Panc1 (cell line): Measurements from ENCODE around the gene RABEP2. TPM values are rescaled to one million over a fixed set of nuclear protein-coding genes. Genes with fewer than 3 reads are reported as not detected.

Source experiments
- ATAC-seq: fragments of 200-7000 bp; cut with Tn5 transposase; 2 replicates; pipeline ENCODE4 v1.9.1; 2020; ENCODE audit warnings: mild to moderate bottlenecking, moderate library complexity
- BruUV-seq: library from RNA; stranded (reverse); fragments of 400-500 nt; replicated peaks from 2 replicates; lab custom pipeline; 2021; lab: Mats Ljungman, UMichigan
- CTCF ChIA-PET: fragments of 300-600 bp; sonication (Branson Sonifier 250); formaldehyde crosslinking; loops from one replicate; lab custom pipeline; 2022; ENCODE audit warnings: antibody characterized with exemption; lab: Charles Lee
- POLR2A ChIA-PET: fragments of 300-600 bp; sonication (Branson Sonifier 250); formaldehyde crosslinking; loops from one replicate; lab custom pipeline; 2022; ENCODE audit warnings: antibody characterized with exemption; lab: Charles Lee
- DNase-seq: peaks from one replicate; pipeline ENCODE4 v3.0.0-alpha.2; 2010; ENCODE audit warnings: low read depth, low spot score
- H3K27ac ChIP-seq: 2 replicates; pipeline ENCODE4 v1.5.1; 2011; ENCODE audit warnings: mild to moderate bottlenecking, low read length, inconsistent platforms
- H3K27me3 ChIP-seq: fragments of 200-500 bp; sonication (Bioruptor generic); 2 replicates; pipeline ENCODE4 v1.6.0; 2014; ENCODE audit warnings: low read length, inconsistent platforms; ENCODE audit not compliant: control insufficient read depth, insufficient read depth
- H3K36me3 ChIP-seq: fragments of 200-500 bp; sonication (Bioruptor generic); 2 replicates; pipeline ENCODE4 v1.5.1; 2014; ENCODE audit warnings: inconsistent platforms, mild to moderate bottlenecking, low read length, moderate library complexity; ENCODE audit not compliant: control insufficient read depth, insufficient read depth
- H3K4me1 ChIP-seq: 2 replicates; pipeline ENCODE4 v1.5.1; 2011; ENCODE audit warnings: inconsistent platforms, mild to moderate bottlenecking, low read length, moderate library complexity; ENCODE audit not compliant: control insufficient read depth, insufficient read depth
- H3K4me3 ChIP-seq, 2 experiments: 2 replicates each; pipeline ENCODE4 v1.5.1; 2011 to 2012; ENCODE audit warnings: low read depth in 2 of 2, low read length in 2 of 2, mild to moderate bottlenecking in 2 of 2, inconsistent platforms in 1 of 2, moderate library complexity in 1 of 2
- H3K9me3 ChIP-seq: fragments of 200-500 bp; sonication (Bioruptor generic); 2 replicates; pipeline ENCODE4 v1.5.1; 2014; ENCODE audit warnings: low read depth, mild to moderate bottlenecking, inconsistent platforms, low read length, moderate library complexity; ENCODE audit not compliant: control insufficient read depth, insufficient read depth
- POLR2AphosphoS5 ChIP-seq: IDR thresholded peaks from 2 replicates; pipeline ENCODE4 v1.6.1; 2012; ENCODE audit warnings: mild to moderate bottlenecking, low read depth, low read length, moderate library complexity
- SIN3A ChIP-seq: IDR thresholded peaks from 2 replicates; pipeline ENCODE4 v1.6.1; 2012; ENCODE audit warnings: low read depth, mild to moderate bottlenecking, low read length, moderate library complexity, borderline replicate concordance; ENCODE audit not compliant: insufficient read depth
- TCF7L2 ChIP-seq: IDR thresholded peaks from 2 replicates; pipeline ENCODE4 v1.6.1; 2011; ENCODE audit warnings: mild to moderate bottlenecking, low read depth, low read length, inconsistent platforms
- in situ Hi-C: cut with HindIII; loops from 2 replicates; pipeline ENCODE4 v1.10.0; 2016; ENCODE audit warnings: low sequenced_read_pairs, low pct_unique_long_range_greater_than_20kb
- intact Hi-C: fragments of 100-400 bp; cut with micrococcal nuclease; formaldehyde crosslinking; loops from one replicate; pipeline ENCODE4 v1.10.0; 2022; ENCODE audit not compliant: unreplicated experiment
- total RNA-seq: library from RNA; stranded (reverse); gene quantifications from one replicate; pipeline ENCODE4 v1.2.1, GENCODE V29; 2021; ENCODE audit not compliant: unreplicated experiment
- TF ChIP-seq, protein P1 (sequence below), 2 experiments: IDR thresholded peaks; 2 replicates each; pipeline ENCODE4 v1.6.1; 2011 to 2012; ENCODE audit warnings: low read depth in 2 of 2, control low read depth in 1 of 2, low read length in 1 of 2, mild to moderate bottlenecking in 1 of 2, moderate library complexity in 1 of 2; ENCODE audit not compliant: insufficient read depth in 1 of 2
- TF ChIP-seq, protein P2 (sequence below): fragments of 450-650 bp; IDR thresholded peaks from 2 replicates; pipeline ENCODE4 v1.5.1; 2017; ENCODE audit warnings: mild to moderate bottlenecking

The RABEP2 gene
- total RNA-seq, 1 experiment from 2014 or later, result 24.8 TPM

GRCh38 chr16:28879841-28880588 lies 45.0 kb downstream of the RABEP2 start:
- H3K4me3 ChIP-seq, result peak overlapping the region; percentile 70 to 76
- no peaks in the 10 kb centered on the region for H3K27me3 ChIP-seq
- ChIA-PET CTCF (interaction anchor here (0.8 kb wide), 1 partner anchor 65 kb away, joined by 7 read pairs; no protein-coding TSS in a partner anchor), POLR2A (no interaction called here)
- no peaks in the 10 kb centered on the region for H3K9me3 ChIP-seq
- ATAC-seq (peak; percentile 92), DNase-seq (peak; percentile 30)
- H3K36me3 ChIP-seq, result no peaks in the 10 kb centered on the region; the same call in 1 of the 2 replicates
- intact Hi-C loops (loop anchor here (10.0 kb wide), 1 partner anchor 65 kb away; no protein-coding TSS in a partner anchor), in situ Hi-C loops (no loop called here)
- 0 out of 2 replicates have a peak, but pooled peaks have one; percentile 25 for TF ChIP-seq SIN3A
- TF ChIP-seq TCF7L2, result no peak
- TF ChIP-seq, protein P1, sequence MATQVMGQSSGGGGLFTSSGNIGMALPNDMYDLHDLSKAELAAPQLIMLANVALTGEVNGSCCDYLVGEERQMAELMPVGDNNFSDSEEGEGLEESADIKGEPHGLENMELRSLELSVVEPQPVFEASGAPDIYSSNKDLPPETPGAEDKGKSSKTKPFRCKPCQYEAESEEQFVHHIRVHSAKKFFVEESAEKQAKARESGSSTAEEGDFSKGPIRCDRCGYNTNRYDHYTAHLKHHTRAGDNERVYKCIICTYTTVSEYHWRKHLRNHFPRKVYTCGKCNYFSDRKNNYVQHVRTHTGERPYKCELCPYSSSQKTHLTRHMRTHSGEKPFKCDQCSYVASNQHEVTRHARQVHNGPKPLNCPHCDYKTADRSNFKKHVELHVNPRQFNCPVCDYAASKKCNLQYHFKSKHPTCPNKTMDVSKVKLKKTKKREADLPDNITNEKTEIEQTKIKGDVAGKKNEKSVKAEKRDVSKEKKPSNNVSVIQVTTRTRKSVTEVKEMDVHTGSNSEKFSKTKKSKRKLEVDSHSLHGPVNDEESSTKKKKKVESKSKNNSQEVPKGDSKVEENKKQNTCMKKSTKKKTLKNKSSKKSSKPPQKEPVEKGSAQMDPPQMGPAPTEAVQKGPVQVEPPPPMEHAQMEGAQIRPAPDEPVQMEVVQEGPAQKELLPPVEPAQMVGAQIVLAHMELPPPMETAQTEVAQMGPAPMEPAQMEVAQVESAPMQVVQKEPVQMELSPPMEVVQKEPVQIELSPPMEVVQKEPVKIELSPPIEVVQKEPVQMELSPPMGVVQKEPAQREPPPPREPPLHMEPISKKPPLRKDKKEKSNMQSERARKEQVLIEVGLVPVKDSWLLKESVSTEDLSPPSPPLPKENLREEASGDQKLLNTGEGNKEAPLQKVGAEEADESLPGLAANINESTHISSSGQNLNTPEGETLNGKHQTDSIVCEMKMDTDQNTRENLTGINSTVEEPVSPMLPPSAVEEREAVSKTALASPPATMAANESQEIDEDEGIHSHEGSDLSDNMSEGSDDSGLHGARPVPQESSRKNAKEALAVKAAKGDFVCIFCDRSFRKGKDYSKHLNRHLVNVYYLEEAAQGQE (IDR thresholded peaks at IDR 0.05; ENCODE audit: insufficient read depth in 1 of 2, low read depth in 2 of 2, low read length in 1 of 2), result no peak
- TF ChIP-seq POLR2AphosphoS5, result peak; percentile 68; the same call in 1 of the 2 replicates
- TF ChIP-seq, protein P2, sequence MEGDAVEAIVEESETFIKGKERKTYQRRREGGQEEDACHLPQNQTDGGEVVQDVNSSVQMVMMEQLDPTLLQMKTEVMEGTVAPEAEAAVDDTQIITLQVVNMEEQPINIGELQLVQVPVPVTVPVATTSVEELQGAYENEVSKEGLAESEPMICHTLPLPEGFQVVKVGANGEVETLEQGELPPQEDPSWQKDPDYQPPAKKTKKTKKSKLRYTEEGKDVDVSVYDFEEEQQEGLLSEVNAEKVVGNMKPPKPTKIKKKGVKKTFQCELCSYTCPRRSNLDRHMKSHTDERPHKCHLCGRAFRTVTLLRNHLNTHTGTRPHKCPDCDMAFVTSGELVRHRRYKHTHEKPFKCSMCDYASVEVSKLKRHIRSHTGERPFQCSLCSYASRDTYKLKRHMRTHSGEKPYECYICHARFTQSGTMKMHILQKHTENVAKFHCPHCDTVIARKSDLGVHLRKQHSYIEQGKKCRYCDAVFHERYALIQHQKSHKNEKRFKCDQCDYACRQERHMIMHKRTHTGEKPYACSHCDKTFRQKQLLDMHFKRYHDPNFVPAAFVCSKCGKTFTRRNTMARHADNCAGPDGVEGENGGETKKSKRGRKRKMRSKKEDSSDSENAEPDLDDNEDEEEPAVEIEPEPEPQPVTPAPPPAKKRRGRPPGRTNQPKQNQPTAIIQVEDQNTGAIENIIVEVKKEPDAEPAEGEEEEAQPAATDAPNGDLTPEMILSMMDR, result no peak
- peak overlapping the region; percentile 77 for H3K27ac ChIP-seq
- no TSS peak for BruUV-seq
- H3K4me1 ChIP-seq, result peaks cover 31% of the 10 kb centered on the region

DNA sequence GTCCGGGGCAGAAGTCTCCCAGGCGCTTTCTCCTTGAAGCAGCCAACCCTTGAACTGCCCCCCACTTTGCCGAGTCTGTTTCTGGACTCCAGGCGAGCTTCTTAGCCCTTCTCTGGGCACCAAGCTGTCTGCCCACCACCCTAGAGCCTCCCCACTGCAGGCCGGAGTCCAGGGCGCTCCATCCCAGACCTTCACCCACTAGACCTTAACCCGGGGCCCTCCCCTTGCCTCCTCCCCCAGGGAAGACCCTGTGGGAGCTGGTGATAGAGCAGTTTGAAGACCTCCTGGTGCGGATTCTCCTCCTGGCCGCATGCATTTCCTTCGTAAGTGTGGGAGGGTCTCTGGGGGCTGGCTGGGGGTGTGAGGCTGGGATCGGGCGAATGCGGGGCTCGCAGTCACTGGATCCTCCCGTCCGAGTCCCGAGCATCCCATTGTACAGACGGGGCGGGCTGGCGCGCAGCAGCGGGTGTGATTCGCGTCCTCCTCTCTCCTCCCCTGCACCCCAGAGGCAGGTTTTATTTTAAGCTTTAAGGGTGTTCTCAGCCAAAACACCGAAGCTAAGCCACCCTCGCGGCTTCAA lies 45.7 kb downstream of the RABEP2 start:
- BruUV-seq, result no TSS peak
- ChIA-PET POLR2A (no interaction called here), CTCF (interaction anchor here (0.8 kb wide), 1 partner anchor 66 kb away, joined by 7 read pairs; no protein-coding TSS in a partner anchor)
- H3K4me3 ChIP-seq, result peak overlapping the region; percentile 70 to 76
- no peak for DNase-seq
- peak overlapping the region; percentile 77 for H3K27ac ChIP-seq
- H3K9me3 ChIP-seq, result no peaks in the 10 kb centered on the region
- intact Hi-C loops, result loop anchor here (10.0 kb wide), 1 partner anchor 65 kb away; no protein-coding TSS in a partner anchor
- H3K27me3 ChIP-seq, result no peaks in the 10 kb centered on the region
- TF ChIP-seq, protein P1 (IDR thresholded peaks at IDR 0.05; ENCODE audit: insufficient read depth in 1 of 2, low read depth in 2 of 2, low read length in 1 of 2), result no peak
- 0 out of 2 replicates have a peak, but pooled peaks have one; percentile 4 for TF ChIP-seq SIN3A
- peaks cover 31% of the 10 kb centered on the region for H3K4me1 ChIP-seq
- H3K36me3 ChIP-seq, result no peaks in the 10 kb centered on the region; the same call in 1 of the 2 replicates
- peak; percentile 67 for ATAC-seq
- in situ Hi-C loops, result no loop called here
